ENCODE results near the gene NAALADL2. TPM values are rescaled to one million over a fixed set of nuclear protein-coding genes. Genes with fewer than 3 reads are reported as not detected.

The NAALADL2 gene
- total RNA-seq, 1 donor from 2014 or later: 14.8 TPM

DNA sequence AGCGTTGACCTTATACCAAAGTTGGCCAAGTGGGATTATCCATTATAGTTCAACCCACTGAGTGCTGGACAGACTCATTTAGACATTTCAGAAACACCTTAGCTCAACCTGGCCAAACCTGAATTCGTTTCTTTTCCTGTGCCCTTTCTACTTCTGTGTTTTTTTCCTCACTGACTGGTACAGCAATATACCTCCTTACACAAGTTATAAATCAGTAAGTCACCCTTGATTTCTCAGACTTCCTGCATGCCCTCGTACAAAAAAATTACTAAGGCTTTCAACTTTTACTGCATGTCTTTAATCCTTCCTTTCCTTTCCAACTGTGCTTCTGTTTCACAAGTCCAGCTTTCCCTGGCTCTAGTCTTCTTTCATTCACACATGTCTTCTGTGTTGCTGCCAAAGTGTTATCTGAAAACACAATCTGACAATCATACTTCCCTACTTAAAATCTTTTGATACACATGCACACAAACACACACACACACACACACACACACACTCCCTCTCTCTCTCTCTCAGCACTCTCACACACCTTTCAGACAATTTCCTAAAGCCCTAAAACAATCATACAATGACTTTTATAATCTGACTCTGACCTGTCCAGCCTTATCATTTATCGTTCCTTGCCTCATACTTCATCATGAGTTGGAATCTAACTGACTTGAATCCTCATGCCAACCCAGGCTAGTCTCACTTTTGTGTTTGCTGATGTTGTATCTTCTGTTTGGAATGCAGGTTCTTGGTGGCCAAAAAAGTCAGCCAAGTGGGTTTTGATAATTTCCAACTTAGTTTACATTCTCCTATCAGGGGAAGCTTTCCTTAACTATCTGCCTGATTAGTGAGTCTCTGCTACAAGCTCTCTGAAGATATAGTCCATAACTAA lies 436.4 kb downstream of the NAALADL2 start:
- DNase-seq (ENCODE audit: low read depth): no peak

- no peak for DNase-seq (ENCODE audit: low read depth)
These were observed 438.1 kb downstream of the NAALADL2 start for GRCh38 chr3:175297216-175297615.

- DNase-seq (ENCODE audit: low read depth): no peak
These were observed 442.6 kb downstream of the NAALADL2 start for GRCh38 chr3:175301741-175302140.

DNA sequence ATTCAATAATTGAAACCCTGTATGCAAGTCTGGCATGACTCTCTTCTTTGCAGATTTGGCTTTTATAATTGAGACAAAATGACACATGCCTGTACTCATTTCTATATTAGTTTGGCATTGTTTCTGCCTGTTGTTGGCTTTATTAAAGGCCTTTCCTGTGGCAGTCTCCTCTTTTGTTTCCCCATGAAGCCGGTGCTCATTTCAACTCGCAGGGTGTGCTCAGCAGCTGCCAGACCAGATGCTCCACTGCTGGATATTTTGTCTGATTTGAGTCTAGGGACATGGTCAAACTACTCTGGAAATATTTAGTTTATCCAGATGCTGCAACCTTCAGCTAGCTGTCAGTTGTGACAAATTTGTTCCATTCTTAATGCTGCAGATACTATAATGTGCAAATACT lies 445.3 kb downstream of the NAALADL2 start:
- DNase-seq (ENCODE audit: low read depth): peak; percentile 42

DNA sequence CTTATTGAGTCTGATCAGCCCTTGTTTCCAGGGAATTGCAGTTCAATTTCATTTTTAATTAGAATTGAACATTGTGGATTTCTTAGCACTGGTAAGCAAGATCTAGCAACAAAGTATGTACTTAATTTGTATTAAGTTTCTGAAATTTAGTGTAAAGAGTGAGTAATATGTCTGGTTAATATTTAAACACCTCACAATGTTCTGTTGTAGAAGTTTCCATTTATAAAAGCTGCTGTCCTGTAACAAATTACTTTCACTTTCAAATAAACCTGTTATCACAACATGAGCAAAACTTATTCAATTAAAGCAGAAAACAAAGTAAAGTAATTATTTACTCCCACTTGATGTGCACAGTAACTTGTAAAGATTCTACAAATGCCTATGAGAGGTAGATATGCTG lies 448.5 kb downstream of the NAALADL2 start:
- no peak for DNase-seq (ENCODE audit: low read depth)

DNA sequence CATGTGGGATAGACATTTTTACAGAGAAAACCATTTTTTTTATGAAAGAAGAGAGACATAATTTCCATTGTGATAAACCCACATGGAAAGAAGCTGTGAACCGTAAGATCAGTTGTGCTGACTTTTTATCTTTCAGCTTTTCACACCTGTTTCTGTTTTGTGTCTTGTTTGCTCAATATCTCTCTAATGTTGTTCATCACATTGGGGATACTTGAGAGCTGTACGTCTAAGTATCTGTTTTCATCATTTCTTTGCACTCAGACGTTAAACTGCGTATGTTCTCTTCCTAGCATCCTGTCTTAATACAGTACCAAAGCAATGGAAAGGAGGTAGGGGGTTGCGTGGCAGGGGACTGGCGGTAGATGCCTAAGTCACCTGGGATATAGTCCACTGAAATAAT lies 449.0 kb downstream of the NAALADL2 start:
- DNase-seq (ENCODE audit: low read depth): no peak

GRCh38 chr3:175310046-175310445 lies 450.9 kb downstream of the NAALADL2 start:
- no peak for DNase-seq (ENCODE audit: low read depth)

GRCh38 chr3:175311404-175311803 lies 452.3 kb downstream of the NAALADL2 start:
- no peak for DNase-seq (ENCODE audit: low read depth)

DNA sequence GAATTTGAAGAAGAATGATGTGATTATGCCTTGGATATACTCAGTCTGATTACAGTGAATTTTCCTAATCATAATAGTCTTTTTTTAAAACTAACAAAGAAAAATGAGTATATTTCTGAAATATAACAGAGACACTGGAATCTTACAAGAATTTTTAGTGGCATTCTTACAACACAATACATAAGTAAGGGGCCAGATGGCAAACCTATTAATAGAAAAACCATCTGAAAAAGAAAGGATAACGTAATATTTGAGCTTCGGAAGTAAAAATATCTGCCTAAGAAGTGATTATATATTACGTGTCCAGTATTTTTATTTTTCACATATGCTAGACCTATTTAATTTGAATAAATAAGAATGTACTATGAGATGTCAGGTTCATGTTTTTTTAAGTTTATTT lies 452.8 kb downstream of the NAALADL2 start:
- no peak for DNase-seq (ENCODE audit: low read depth)

- no peak for DNase-seq (ENCODE audit: low read depth)
These were observed 453.7 kb downstream of the NAALADL2 start for GRCh38 chr3:175312791-175313190.

- peak; percentile 94 for DNase-seq (ENCODE audit: low read depth)
These were observed 457.7 kb downstream of the NAALADL2 start for GRCh38 chr3:175316799-175317198.

GRCh38 chr3:175325440-175325839 lies 466.3 kb downstream of the NAALADL2 start:
- DNase-seq (ENCODE audit: low read depth): no peak

DNA sequence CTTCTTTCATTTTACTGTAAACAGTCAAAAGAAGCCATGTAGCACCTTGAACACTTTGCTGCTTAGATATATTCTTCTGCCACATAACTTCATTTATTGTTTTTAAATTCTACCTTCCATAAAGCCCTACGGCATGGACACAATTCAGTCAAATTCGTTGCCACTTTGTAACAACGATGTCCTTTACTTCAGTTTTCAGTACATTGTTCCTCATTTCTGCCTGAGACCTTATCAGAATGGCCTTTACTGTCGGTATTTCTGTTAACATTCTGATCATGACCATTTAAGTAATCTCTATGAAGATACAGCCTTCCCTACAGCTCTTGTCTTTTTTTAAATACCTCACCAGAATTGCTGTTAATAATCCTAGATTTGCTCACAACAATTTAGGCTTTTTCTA lies 466.9 kb downstream of the NAALADL2 start:
- no peak for DNase-seq (ENCODE audit: low read depth)

DNA sequence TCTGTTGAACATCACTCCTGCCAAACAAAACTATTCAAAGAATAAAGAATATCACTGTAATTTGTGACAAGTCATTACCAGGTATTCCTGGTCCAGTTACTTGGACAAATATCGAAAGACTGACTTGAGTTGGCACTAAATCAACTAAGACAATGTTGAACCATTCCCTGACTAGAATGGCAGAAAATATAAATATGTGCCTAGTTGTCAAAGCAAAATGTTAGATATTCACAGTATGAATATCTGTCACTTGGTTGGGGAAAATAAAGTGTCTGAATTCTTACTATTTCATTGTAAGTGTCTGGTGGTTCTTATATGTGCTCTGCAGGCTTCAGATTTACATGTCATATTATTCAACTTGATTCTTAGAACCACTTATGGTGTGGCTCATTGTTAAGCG lies 470.2 kb downstream of the NAALADL2 start:
- DNase-seq (ENCODE audit: low read depth): no peak

DNA sequence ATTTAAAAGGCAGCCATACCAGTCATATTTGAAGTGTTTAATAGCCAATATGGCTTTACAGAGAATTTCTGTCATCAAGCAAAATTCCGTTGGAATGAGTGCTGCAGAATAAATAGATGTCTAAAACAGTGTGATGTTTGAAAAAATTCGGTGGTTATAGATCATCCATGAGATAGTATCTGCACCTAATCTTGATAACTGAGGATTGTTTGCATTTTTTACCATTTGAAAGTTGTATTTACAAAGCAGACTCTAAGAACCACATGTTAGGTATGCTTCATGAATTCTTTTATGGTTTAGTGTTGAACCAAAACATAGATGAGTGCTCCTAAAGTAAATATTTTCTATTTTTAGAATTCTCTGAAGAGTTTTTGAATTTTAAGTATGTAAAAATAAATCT lies 476.1 kb downstream of the NAALADL2 start:
- no peak for DNase-seq (ENCODE audit: low read depth)

GRCh38 chr3:175336406-175337133 lies 477.4 kb downstream of the NAALADL2 start:
- DNase-seq (ENCODE audit: low read depth): no peak

DNA sequence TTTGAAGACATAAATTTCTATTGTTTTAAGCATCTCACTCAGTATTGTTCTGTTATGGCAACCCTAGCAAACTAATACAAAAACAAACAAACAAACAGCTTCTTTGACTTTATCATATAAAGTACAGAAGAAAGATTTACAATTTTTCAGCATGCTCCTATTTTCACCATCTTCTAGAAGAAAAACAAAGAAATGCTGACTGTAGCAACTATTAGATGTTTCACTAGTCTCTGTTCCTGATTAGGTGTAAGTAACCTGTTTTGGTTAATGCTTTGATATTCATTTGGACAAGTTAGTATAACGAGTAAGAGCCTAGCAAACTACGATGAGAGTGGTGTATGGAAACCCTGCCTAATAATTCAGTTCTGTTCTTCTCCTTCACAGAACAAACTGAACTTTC lies 478.5 kb downstream of the NAALADL2 start:
- no peak for DNase-seq (ENCODE audit: low read depth)

DNA sequence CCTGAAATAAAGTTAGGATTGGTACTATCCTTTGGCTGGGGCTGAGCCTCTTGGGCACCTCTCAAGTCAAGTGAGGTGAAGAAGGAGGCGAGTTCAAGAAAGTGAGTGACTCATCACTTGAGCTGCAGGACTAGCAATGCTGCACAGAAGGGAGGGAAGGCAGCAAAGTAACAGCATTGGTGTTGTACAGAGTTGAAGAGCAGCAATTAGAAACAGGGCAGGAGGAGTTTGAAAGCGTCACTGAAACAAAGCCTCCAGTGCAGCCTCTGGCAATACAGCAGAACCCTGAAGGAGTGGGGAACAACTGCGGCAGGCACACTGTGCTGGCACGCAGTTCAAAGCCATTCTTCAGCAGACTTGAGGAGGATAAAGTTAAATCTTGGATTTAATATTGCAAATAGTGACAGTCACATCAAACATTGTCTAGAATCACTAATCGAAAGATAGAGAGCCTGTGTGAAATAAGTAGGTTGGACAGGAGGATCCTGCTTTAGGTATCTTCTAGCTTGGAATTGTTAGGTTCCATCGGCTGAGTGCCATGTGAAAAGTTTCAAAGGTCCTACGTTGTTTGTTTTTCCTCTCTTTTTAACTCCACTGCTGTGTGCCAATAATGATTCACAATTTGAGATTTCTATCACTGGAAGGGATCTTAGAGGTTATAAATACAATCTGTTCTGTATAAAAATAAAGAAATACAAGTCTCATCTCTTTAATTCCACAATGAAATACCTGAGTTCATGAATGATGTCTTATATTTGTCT lies 479.8 kb downstream of the NAALADL2 start:
- peak; percentile 16 for DNase-seq (ENCODE audit: low read depth)

GRCh38 chr3:175340338-175341015 lies 481.3 kb downstream of the NAALADL2 start:
- DNase-seq (ENCODE audit: low read depth): no peak

GRCh38 chr3:175342196-175342595 lies 483.1 kb downstream of the NAALADL2 start:
- DNase-seq (ENCODE audit: low read depth): no peak

DNA sequence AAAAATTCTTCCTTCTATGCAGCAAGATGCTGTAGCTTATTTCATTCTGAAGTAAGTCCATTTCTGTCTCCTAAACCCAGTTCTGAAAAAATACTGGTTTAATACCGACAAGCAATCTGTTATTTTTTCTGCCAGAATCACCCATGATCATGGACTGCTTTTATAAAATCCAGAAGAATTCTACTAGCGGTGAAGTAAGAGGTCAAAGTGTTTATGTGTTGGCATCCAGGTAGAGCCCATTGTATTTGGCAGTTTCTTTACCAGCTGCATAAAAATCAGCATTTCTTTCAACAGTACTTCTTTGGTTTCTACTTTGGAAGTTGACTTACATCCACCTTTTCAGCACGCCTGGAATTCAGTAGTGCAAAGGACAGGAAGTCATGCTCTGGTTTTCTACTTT lies 484.8 kb downstream of the NAALADL2 start:
- no peak for DNase-seq (ENCODE audit: low read depth)
